Testis (tissue), 2 donors: ENCODE results near the gene LPIN3.
"Not testable (repeated sequence)": the region's sequence is repeated elsewhere in the genome, so short reads cannot be mapped to it uniquely, and the experiment has no call there.

Experiments used
- POLR2A ChIP-seq: fragments of 450-650 bp; IDR thresholded peaks from one replicate; pipeline ENCODE4 v1.6.1; 2017; ENCODE audit warnings: antibody characterized with exemption, mild to moderate bottlenecking, moderate library complexity
- TF ChIP-seq, protein P1 (sequence below), 3 experiments: fragments of 450-650 bp in 2 of 3; fragments of 200-600 bp in 1 of 3; sonication (generic) in 1 of 3; IDR thresholded peaks; one replicate each; pipeline ENCODE4 v1.5.1; 2016 to 2019; ENCODE audit warnings: antibody characterized with exemption in 3 of 3, mild to moderate bottlenecking in 2 of 3, moderate library complexity in 1 of 3

DNA sequence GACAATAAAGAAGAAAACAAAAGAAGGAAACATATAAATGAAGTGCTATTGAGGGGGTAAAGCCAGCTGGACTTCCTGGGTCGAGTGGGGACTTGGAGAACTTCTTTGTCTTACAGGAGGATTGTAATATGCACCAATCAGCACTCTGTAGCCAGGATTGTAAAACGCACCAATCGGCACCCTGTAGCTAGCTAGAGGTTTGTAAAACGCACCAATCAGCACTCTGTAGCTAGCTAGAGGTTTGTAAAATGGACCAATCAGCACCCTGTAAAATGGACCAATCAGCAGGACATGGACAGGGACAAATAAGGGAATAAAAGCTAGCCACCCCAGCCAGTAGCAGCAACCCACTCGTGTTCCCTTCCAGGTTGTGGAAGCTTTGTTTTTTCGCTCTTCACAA, 28.6 kb upstream of the LPIN3 start:
- TF ChIP-seq POLR2A = not testable (repeated sequence)
- TF ChIP-seq, protein P1, sequence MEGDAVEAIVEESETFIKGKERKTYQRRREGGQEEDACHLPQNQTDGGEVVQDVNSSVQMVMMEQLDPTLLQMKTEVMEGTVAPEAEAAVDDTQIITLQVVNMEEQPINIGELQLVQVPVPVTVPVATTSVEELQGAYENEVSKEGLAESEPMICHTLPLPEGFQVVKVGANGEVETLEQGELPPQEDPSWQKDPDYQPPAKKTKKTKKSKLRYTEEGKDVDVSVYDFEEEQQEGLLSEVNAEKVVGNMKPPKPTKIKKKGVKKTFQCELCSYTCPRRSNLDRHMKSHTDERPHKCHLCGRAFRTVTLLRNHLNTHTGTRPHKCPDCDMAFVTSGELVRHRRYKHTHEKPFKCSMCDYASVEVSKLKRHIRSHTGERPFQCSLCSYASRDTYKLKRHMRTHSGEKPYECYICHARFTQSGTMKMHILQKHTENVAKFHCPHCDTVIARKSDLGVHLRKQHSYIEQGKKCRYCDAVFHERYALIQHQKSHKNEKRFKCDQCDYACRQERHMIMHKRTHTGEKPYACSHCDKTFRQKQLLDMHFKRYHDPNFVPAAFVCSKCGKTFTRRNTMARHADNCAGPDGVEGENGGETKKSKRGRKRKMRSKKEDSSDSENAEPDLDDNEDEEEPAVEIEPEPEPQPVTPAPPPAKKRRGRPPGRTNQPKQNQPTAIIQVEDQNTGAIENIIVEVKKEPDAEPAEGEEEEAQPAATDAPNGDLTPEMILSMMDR (IDR thresholded peaks at IDR 0.05) = not testable (repeated sequence)
